Muscle layer of duodenum (tissue), 2 donors: ENCODE measurements around the gene CMTR1.
"Not testable (repeated sequence)": the region's sequence is repeated elsewhere in the genome, so short reads cannot be mapped to it uniquely, and the experiment has no call there.

Experiments used
- H3K27ac ChIP-seq: one replicate; pipeline ENCODE4 v1.7.0; 2013; ENCODE audit warnings: mild to moderate bottlenecking, low read length
- H3K27me3 ChIP-seq: one replicate; pipeline ENCODE4 v1.7.0; 2013; ENCODE audit warnings: low read depth, mild to moderate bottlenecking, control low read depth, low read length
- H3K36me3 ChIP-seq, 2 donors: one replicate each; pipeline ENCODE4 v1.7.0; 2013; ENCODE audit warnings: low read length in 2 of 2, control low read depth in 1 of 2, mild to moderate bottlenecking in 1 of 2; ENCODE audit not compliant: insufficient read depth in 2 of 2, control insufficient read depth in 1 of 2
- H3K4me1 ChIP-seq, 2 donors: one replicate each; pipeline ENCODE4 v1.7.0; 2013; ENCODE audit warnings: low read length in 2 of 2, mild to moderate bottlenecking in 2 of 2, control low read depth in 1 of 2, moderate library complexity in 1 of 2; ENCODE audit not compliant: insufficient read depth in 2 of 2, control insufficient read depth in 1 of 2
- H3K4me3 ChIP-seq, 2 donors: one replicate each; pipeline ENCODE4 v1.7.0; 2013; ENCODE audit warnings: low read length in 2 of 2, low read depth in 1 of 2, mild to moderate bottlenecking in 1 of 2
- H3K9me3 ChIP-seq, 2 donors: one replicate each; pipeline ENCODE4 v1.7.0; 2013; ENCODE audit warnings: low read length in 2 of 2, control low read depth in 1 of 2, mild to moderate bottlenecking in 1 of 2; ENCODE audit not compliant: control insufficient read depth in 1 of 2
- donor health status: healthy.

CMTR1 gene, protein sequence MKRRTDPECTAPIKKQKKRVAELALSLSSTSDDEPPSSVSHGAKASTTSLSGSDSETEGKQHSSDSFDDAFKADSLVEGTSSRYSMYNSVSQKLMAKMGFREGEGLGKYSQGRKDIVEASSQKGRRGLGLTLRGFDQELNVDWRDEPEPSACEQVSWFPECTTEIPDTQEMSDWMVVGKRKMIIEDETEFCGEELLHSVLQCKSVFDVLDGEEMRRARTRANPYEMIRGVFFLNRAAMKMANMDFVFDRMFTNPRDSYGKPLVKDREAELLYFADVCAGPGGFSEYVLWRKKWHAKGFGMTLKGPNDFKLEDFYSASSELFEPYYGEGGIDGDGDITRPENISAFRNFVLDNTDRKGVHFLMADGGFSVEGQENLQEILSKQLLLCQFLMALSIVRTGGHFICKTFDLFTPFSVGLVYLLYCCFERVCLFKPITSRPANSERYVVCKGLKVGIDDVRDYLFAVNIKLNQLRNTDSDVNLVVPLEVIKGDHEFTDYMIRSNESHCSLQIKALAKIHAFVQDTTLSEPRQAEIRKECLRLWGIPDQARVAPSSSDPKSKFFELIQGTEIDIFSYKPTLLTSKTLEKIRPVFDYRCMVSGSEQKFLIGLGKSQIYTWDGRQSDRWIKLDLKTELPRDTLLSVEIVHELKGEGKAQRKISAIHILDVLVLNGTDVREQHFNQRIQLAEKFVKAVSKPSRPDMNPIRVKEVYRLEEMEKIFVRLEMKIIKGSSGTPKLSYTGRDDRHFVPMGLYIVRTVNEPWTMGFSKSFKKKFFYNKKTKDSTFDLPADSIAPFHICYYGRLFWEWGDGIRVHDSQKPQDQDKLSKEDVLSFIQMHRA

DNA sequence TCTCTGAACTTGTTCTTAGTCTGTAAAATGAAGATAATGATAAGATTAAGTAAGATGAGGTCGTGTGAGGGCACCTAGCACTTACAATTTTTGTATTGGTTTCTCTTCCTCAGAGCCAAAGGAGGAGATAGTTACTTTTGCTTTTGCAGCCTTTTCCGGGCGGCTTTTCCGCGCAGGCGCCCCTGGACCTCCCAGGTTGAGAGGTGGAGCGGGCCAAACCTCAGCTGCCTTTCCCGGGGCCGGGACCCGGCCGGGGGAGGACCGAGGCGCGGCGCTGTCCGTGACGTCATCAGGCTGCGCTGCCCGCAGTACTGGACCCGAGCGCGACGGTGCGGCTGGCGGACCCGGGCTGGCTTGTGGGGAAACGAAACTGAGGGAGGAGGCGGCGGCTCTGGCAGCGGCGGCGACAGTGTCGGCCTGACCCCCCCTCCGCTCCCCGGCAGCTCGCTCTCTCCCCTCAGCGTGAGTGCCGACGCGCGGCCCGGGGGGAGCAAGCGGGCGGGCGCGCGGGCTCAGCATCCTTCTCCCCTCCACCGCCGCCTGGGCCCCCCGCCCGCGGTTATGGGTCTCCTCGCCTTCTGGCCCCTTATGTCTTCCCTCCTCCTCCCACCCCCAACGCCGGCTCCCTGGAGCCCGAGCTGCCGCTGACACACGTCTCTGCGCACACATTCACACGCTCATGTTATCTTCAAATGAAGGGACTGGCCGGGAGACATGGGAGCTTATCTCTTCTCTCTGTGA is at the start of gene CMTR1:
Gene CMTR1, plus strand, starts transcription at position 306 of the 741 bp plus-strand sequence. CDS start 2,409 bp downstream, outside the sequence.
- peak within 1 kb of the TSS; percentile 86 for H3K27ac ChIP-seq
- H3K36me3 ChIP-seq = peaks cover 5 to 18% of the 10 kb centered on the region in 2 donors
- H3K4me3 ChIP-seq = peak within 1 kb of the TSS; percentile 90 to 96
- H3K27me3 ChIP-seq = no peaks in the 10 kb centered on the region
- no peaks in the 10 kb centered on the region for H3K9me3 ChIP-seq
- H3K4me1 ChIP-seq = peaks cover 11 to 12% of the 10 kb centered on the region in 2 donors

DNA sequence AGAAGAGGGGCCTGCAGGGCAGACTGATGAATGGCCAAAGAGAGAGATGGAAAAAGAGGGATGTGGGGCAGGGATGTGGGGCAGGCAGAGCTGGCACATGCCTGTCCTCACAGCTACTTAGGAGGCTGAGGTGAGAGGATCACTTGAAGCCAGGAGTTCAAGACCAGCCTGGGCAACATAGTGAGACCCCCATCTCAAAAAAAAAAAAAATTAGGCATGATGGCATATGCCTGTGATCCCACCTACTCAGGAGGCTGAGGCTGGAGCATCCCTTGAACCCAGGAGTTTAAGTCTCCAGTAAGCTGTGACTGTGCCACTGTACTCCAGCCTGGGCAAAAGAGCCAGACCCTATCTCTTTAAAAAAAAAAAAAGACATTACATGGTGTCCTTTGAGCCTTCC is 44.4 kb upstream of the CMTR1 start:
- Histone ChIP-seq H3K4me3 (no peak overlapping the region), H3K27ac (no peak overlapping the region), H3K4me1 (no peaks in the 10 kb centered on the region), H3K9me3 (no peaks in the 10 kb centered on the region), H3K27me3 (no peaks in the 10 kb centered on the region), H3K36me3 (peaks cover 43 to 47% of the 10 kb centered on the region in 2 donors)

DNA sequence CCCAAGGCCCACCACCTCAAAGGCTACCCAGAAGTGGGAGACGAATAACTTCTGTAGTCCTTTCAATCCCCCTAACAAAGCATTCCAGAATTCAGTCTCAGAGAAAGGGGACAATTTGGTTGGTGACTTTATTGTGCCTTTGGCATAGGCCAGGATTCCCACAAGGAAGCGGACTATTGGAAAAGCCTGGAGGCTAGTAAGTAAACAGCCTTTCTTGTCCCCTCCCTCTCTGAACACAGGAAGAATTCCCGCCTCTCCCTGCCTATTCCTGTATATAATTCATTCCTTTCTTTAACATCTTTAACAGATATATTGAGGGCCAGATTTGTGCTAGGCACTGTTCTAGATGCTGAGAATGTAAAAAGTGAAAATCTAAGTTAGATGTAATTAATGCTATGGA is 43.2 kb upstream of the CMTR1 start:
- Histone ChIP-seq H3K27ac (no peak overlapping the region), H3K4me3 (no peak overlapping the region), H3K9me3 (no peaks in the 10 kb centered on the region), H3K4me1 (no peaks in the 10 kb centered on the region), H3K27me3 (no peaks in the 10 kb centered on the region), H3K36me3 (peaks cover 44 to 47% of the 10 kb centered on the region in 2 donors)

GRCh38 chr6:37391120-37391519 is 41.9 kb upstream of the CMTR1 start:
- Histone ChIP-seq H3K27ac (no peak overlapping the region), H3K9me3 (no peaks in the 10 kb centered on the region), H3K4me1 (no peaks in the 10 kb centered on the region), H3K36me3 (peaks cover 44 to 47% of the 10 kb centered on the region in 2 donors), H3K27me3 (no peaks in the 10 kb centered on the region), H3K4me3 (no peak overlapping the region)

- Histone ChIP-seq H3K4me1 (no peaks in the 10 kb centered on the region), H3K27ac (no peak overlapping the region), H3K9me3 (no peaks in the 10 kb centered on the region), H3K4me3 (no peak overlapping the region), H3K27me3 (no peaks in the 10 kb centered on the region), H3K36me3 (peaks cover 28 to 41% of the 10 kb centered on the region in 2 donors)
These were observed 40.2 kb upstream of the CMTR1 start for GRCh38 chr6:37392821-37393220.

DNA sequence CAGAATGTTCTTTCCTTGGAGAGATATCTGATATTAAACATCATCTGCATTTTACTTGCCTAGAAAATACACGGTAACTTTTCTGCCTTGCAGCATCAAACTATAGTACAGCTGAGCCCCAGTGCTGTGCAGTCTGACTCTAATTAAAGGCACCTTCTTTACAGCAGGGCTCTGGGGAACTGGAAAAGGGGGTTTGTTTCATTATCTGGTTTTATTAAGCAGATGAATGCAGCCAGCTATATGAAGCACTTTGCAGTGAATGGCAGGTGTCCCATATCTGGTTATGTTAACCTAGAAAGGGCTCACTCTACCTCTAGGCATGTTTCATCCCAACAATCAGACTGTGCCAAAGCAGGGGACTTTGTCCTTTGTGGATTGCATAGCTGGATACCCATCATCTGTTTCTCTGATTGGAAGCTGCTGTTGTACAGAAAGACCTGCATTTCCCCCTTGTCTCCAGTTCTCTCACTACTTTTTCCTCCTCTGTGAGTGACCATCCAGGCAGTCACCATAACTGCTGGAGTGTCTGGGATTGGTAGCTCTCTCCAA is 39.6 kb upstream of the CMTR1 start:
- no peak overlapping the region for H3K4me3 ChIP-seq
- H3K27me3 ChIP-seq = no peaks in the 10 kb centered on the region
- H3K27ac ChIP-seq = no peak overlapping the region
- H3K9me3 ChIP-seq = no peaks in the 10 kb centered on the region
- no peaks in the 10 kb centered on the region for H3K4me1 ChIP-seq
- H3K36me3 ChIP-seq = peaks cover 21 to 35% of the 10 kb centered on the region in 2 donors

GRCh38 chr6:37396571-37397180 is 36.3 kb upstream of the CMTR1 start:
- H3K4me3 ChIP-seq = no peak overlapping the region
- H3K27ac ChIP-seq = no peak overlapping the region
- H3K27me3 ChIP-seq = no peaks in the 10 kb centered on the region
- no peaks in the 10 kb centered on the region for H3K4me1 ChIP-seq
- no peaks in the 10 kb centered on the region for H3K9me3 ChIP-seq
- peaks cover 7 to 10% of the 10 kb centered on the region in 2 donors for H3K36me3 ChIP-seq

GRCh38 chr6:37399131-37399530 is 33.9 kb upstream of the CMTR1 start:
- no peak overlapping the region for H3K27ac ChIP-seq
- H3K9me3 ChIP-seq = no peaks in the 10 kb centered on the region
- H3K4me1 ChIP-seq = no peaks in the 10 kb centered on the region
- H3K27me3 ChIP-seq = no peaks in the 10 kb centered on the region
- H3K36me3 ChIP-seq = peaks cover 0 to 7% of the 10 kb centered on the region in 2 donors
- no peak overlapping the region for H3K4me3 ChIP-seq

- no peaks in the 10 kb centered on the region for H3K4me1 ChIP-seq
- no peaks in the 10 kb centered on the region for H3K9me3 ChIP-seq
- H3K36me3 ChIP-seq = peaks cover 0 to 1% of the 10 kb centered on the region in 2 donors
- no peak overlapping the region for H3K4me3 ChIP-seq
- H3K27ac ChIP-seq = no peak overlapping the region
- H3K27me3 ChIP-seq = no peaks in the 10 kb centered on the region
These were observed 33.1 kb upstream of the CMTR1 start for GRCh38 chr6:37399795-37400490.

DNA sequence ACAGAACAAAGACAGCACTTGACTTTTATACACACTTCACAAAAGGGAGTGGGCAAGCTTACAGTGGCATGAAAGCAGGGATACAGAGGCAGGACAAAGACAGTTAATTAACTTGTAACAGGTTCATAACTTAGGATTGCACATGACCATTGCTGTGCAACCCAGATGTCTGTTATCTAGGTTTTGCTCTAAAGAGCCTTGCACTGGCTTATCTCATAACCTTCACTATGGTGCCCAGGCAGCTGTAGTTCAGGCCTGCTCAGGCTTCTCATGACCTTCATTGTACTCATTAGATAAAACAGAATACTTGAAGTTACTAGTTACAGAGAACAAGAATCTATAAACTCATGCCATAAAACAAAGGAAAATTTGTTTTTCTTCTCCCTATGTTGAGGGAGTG is 31.4 kb upstream of the CMTR1 start:
- not testable (repeated sequence) for H3K9me3 ChIP-seq, H3K36me3 ChIP-seq, H3K27ac ChIP-seq, H3K4me1 ChIP-seq, H3K27me3 ChIP-seq, H3K4me3 ChIP-seq
